IMR-90 (cell line): Measurements from ENCODE around the gene USH2A. TPM values are rescaled to one million over a fixed set of nuclear protein-coding genes. Genes with fewer than 3 reads are reported as not detected.

Experiments
- ATAC-seq: fragments of 200-7000 bp; cut with Tn5 transposase; 2 replicates; pipeline ENCODE4 v1.9.1; 2020; ENCODE audit warnings: low read depth, mild to moderate bottlenecking, moderate library complexity
- BruUV-seq: library from RNA; stranded (reverse); fragments of 400-500 nt; replicated peaks from 2 replicates; lab custom pipeline; 2021; lab: Mats Ljungman, UMichigan
- CTCF ChIA-PET: fragments of 300-600 bp; formaldehyde crosslinking; extraction: SDS; loops from one replicate; lab custom pipeline; 2021; ENCODE audit warnings: antibody characterized with exemption; lab: Yijun Ruan, JAX
- POLR2A ChIA-PET: fragments of 300-600 bp; sonication (Branson Sonifier 250); formaldehyde crosslinking; loops from one replicate; lab custom pipeline; 2022; ENCODE audit warnings: antibody characterized with exemption; ENCODE audit not compliant: unreplicated experiment; lab: Charles Lee
- DNase-seq: peaks from one replicate; pipeline ENCODE4 v3.0.0; 2013
- H2AFZ ChIP-seq: replicated peaks from 2 replicates; pipeline ENCODE3; 2013; ENCODE audit warnings: low read length, mild to moderate bottlenecking; ENCODE audit not compliant: poor library complexity
- H2AK5ac ChIP-seq: 2 replicates; pipeline ENCODE4 v1.6.1; 2013; ENCODE audit warnings: low read depth, low read length, inconsistent platforms
- H2AK9ac ChIP-seq: replicated peaks from 2 replicates; pipeline ENCODE3; 2013; ENCODE audit warnings: mild to moderate bottlenecking, low read depth, low read length, moderate library complexity; ENCODE audit not compliant: poor library complexity
- H2BK120ac ChIP-seq: 2 replicates; pipeline ENCODE4 v1.6.1; 2013; ENCODE audit warnings: low read depth, low read length, inconsistent platforms
- H2BK15ac ChIP-seq: 3 replicates; pipeline ENCODE4 v1.6.1; 2013; ENCODE audit warnings: low read depth, low read length, inconsistent platforms
- H2BK20ac ChIP-seq: 2 replicates; pipeline ENCODE4 v1.6.1; 2013; ENCODE audit warnings: low read depth, mild to moderate bottlenecking, inconsistent platforms, low read length, moderate library complexity
- H2BK5ac ChIP-seq: 2 replicates; pipeline ENCODE4 v1.6.1; 2013; ENCODE audit warnings: mild to moderate bottlenecking, low read depth, low read length, inconsistent platforms; ENCODE audit not compliant: poor library complexity, severe bottlenecking
- H3K14ac ChIP-seq: replicated peaks from 2 replicates; pipeline ENCODE4 v1.6.1; 2013; ENCODE audit warnings: low read depth, low read length, inconsistent platforms
- H3K18ac ChIP-seq: 2 replicates; pipeline ENCODE4 v1.6.1; 2013; ENCODE audit warnings: low read depth, low read length, control low read depth
- H3K23ac ChIP-seq: 2 replicates; pipeline ENCODE4 v1.6.1; 2013; ENCODE audit warnings: low read depth, low read length, inconsistent platforms
- H3K27ac ChIP-seq: 2 replicates; pipeline ENCODE4 v1.5.1; 2013; ENCODE audit warnings: mild to moderate bottlenecking, control low read depth, low read length; ENCODE audit not compliant: insufficient read depth
- H3K27me3 ChIP-seq: 2 replicates; pipeline ENCODE4 v1.6.1; 2013; ENCODE audit warnings: low read length; ENCODE audit not compliant: control insufficient read depth, insufficient read depth
- H3K36me3 ChIP-seq: 2 replicates; pipeline ENCODE4 v1.6.1; 2013; ENCODE audit warnings: low read length, mixed read lengths; ENCODE audit not compliant: control insufficient read depth, insufficient read depth
- H3K4ac ChIP-seq: 2 replicates; pipeline ENCODE4 v1.6.1; 2013; ENCODE audit warnings: low read depth, low read length, inconsistent platforms
- H3K4me1 ChIP-seq: 2 replicates; pipeline ENCODE4 v1.6.1; 2013; ENCODE audit warnings: low read length, mixed read lengths; ENCODE audit not compliant: control insufficient read depth, insufficient read depth
- H3K4me2 ChIP-seq: 2 replicates; pipeline ENCODE4 v1.6.1; 2013; ENCODE audit warnings: low read depth, mild to moderate bottlenecking, control low read depth, low read length, moderate library complexity
- H3K4me3 ChIP-seq: 2 replicates; pipeline ENCODE4 v1.5.1; 2013; ENCODE audit warnings: low read depth, mild to moderate bottlenecking, control low read depth, low read length, moderate library complexity; ENCODE audit not compliant: insufficient read depth
- H3K56ac ChIP-seq: 2 replicates; pipeline ENCODE4 v1.6.1; 2013; ENCODE audit warnings: low read length, inconsistent platforms; ENCODE audit not compliant: insufficient read depth; ENCODE audit errors: extremely low read depth
- H3K79me1 ChIP-seq, 2 experiments: 2 replicates each; pipeline ENCODE4 v1.6.1; 2013; ENCODE audit warnings: low read length in 2 of 2, inconsistent platforms in 1 of 2, low read depth in 1 of 2
- H3K9ac ChIP-seq: 2 replicates; pipeline ENCODE4 v1.6.1; 2013; ENCODE audit warnings: low read depth, low read length, control low read depth
- H3K9me1 ChIP-seq: 2 replicates; pipeline ENCODE4 v1.6.1; 2013; ENCODE audit warnings: low read length, inconsistent platforms; ENCODE audit not compliant: insufficient read depth
- H3K9me3 ChIP-seq: 2 replicates; pipeline ENCODE4 v1.6.1; 2013; ENCODE audit warnings: low read length; ENCODE audit not compliant: control insufficient read depth, insufficient read depth
- H4K20me1 ChIP-seq: 2 replicates; pipeline ENCODE4 v1.6.1; 2013; ENCODE audit warnings: low read length, inconsistent platforms; ENCODE audit not compliant: insufficient read depth
- H4K5ac ChIP-seq: 2 replicates; pipeline ENCODE4 v1.6.1; 2013; ENCODE audit warnings: mild to moderate bottlenecking, low read depth, low read length, control low read depth
- H4K8ac ChIP-seq, 2 experiments: 2 replicates each; pipeline ENCODE4 v1.6.1; 2013; ENCODE audit warnings: low read depth in 2 of 2, low read length in 2 of 2, control low read depth in 1 of 2, inconsistent platforms in 1 of 2
- H4K91ac ChIP-seq: 2 replicates; pipeline ENCODE4 v1.6.1; 2013; ENCODE audit warnings: low read depth, low read length, inconsistent platforms; ENCODE audit not compliant: insufficient read depth
- CHD1 ChIP-seq: IDR thresholded peaks from 2 replicates; pipeline ENCODE4 v1.6.1; 2012; ENCODE audit warnings: low read depth, low read length, improper control_type of control experiment
- NFE2L2 ChIP-seq: fragments of 150-350 bp; IDR thresholded peaks from 2 replicates; pipeline ENCODE4 v1.6.1; 2016; ENCODE audit warnings: low read depth, mild to moderate bottlenecking, low read length
- RCOR1 ChIP-seq: IDR thresholded peaks from 2 replicates; pipeline ENCODE4 v1.6.1; 2012; ENCODE audit warnings: mild to moderate bottlenecking, low read length, improper control_type of control experiment; ENCODE audit not compliant: insufficient replicate concordance
- RFX5 ChIP-seq: IDR thresholded peaks from 2 replicates; pipeline ENCODE4 v1.8.0; 2012; ENCODE audit warnings: low read depth, mild to moderate bottlenecking, low read length, moderate library complexity
- WGBS, 2 experiments: methylation state at CpG; one replicate each; pipeline versions ENCODE4 v1.1.5 to v1.1.7; 2013; ENCODE audit warnings: missing lambda C conversion rate in 2 of 2; ENCODE audit not compliant: insufficient read length in 1 of 2; ENCODE audit errors: extremely low coverage in 2 of 2; 5-methylcytosine and 5-hydroxymethylcytosine counted together
- dilution Hi-C: fragments of 300-500 bp; cut with HindIII; formaldehyde crosslinking; loops from one replicate; pipeline ENCODE4 v1.14.3; 2018; ENCODE audit warnings: low sequenced_read_pairs; ENCODE audit not compliant: unreplicated experiment
- in situ Hi-C: fragments of 300-500 bp; cut with MboI; formaldehyde crosslinking; loops from 3 replicates; pipeline ENCODE4 v1.14.3; 2019; ENCODE audit warnings: low sequenced_read_pairs, inconsistent platforms, mixed read lengths
- intact Hi-C: fragments of 100-400 bp; cut with micrococcal nuclease; formaldehyde crosslinking; loops from 2 replicates; pipeline ENCODE4 v1.10.0; 2022
- polyA plus RNA-seq, 3 experiments: library from polyadenylated mRNA; depleted of rRNA; stranded (reverse); fragments of >200 nt; gene quantifications; 2 replicates each; pipeline ENCODE4 v1.2.3, GENCODE V29; 2012; ENCODE audit warnings: low replicate concordance in 1 of 3
- total RNA-seq: library from RNA; depleted of rRNA; stranded (reverse); fragments of >200 nt; gene quantifications from 2 replicates; pipeline ENCODE4 v1.2.3, GENCODE V29; 2012
- TF ChIP-seq, protein P1 (sequence below): conservative IDR thresholded peaks from 2 replicates; pipeline ENCODE4 v1.5.1; 2012; ENCODE audit warnings: mild to moderate bottlenecking, low read depth, low read length, improper control_type of control experiment
- TF ChIP-seq, protein P2 (sequence below): fragments of 150-350 bp; IDR thresholded peaks from 2 replicates; pipeline ENCODE4 v1.6.1; 2017; ENCODE audit warnings: mild to moderate bottlenecking, antibody characterized with exemption, low read length, low read depth

USH2A gene
- total and polyA plus RNA-seq, 2 of the 4 experiments (the other 2 are of a cell fraction): under 0.01 to 0.02 TPM

- Histone ChIP-seq H2BK5ac (no peak overlapping the region), H3K4ac (peak overlapping the region; percentile 68), H4K8ac (0 out of 4 replicates have a peak overlapping the region, but pooled peaks of 1 of the 2 experiments have one; percentile 36), H3K4me2 (no peak overlapping the region), H4K5ac (no peak overlapping the region), H3K56ac (no peak overlapping the region), H4K91ac (no peak overlapping the region), H2AFZ (peak overlapping the region; percentile 51), H2BK20ac (0 out of 2 replicates have a peak overlapping the region, but pooled peaks have one; percentile 39), H3K27me3 (no peaks in the 10 kb centered on the region), H2AK9ac (no peak overlapping the region), H4K20me1 (no peaks in the 10 kb centered on the region), H3K79me1 (no peaks in the 10 kb centered on the region), H3K4me1 (peaks cover 6% of the 10 kb centered on the region), H3K9ac (no peak overlapping the region), H2BK120ac (no peak overlapping the region), H2AK5ac (no peak overlapping the region), H3K14ac (no peak overlapping the region), H3K9me1 (no peaks in the 10 kb centered on the region), H3K27ac (no peak overlapping the region), H3K4me3 (no peak overlapping the region), H3K23ac (no peak overlapping the region), H3K36me3 (no peaks in the 10 kb centered on the region), H3K18ac (no peak overlapping the region), H3K9me3 (no peaks in the 10 kb centered on the region), H2BK15ac (no peak overlapping the region)
- ChIA-PET CTCF (interaction anchor here (1.1 kb wide), 1 partner anchor 393 kb away, joined by 3 read pairs; no protein-coding TSS in a partner anchor), POLR2A (no interaction called here)
- no peak for TF ChIP-seq NFE2L2
- TF ChIP-seq, protein P1, sequence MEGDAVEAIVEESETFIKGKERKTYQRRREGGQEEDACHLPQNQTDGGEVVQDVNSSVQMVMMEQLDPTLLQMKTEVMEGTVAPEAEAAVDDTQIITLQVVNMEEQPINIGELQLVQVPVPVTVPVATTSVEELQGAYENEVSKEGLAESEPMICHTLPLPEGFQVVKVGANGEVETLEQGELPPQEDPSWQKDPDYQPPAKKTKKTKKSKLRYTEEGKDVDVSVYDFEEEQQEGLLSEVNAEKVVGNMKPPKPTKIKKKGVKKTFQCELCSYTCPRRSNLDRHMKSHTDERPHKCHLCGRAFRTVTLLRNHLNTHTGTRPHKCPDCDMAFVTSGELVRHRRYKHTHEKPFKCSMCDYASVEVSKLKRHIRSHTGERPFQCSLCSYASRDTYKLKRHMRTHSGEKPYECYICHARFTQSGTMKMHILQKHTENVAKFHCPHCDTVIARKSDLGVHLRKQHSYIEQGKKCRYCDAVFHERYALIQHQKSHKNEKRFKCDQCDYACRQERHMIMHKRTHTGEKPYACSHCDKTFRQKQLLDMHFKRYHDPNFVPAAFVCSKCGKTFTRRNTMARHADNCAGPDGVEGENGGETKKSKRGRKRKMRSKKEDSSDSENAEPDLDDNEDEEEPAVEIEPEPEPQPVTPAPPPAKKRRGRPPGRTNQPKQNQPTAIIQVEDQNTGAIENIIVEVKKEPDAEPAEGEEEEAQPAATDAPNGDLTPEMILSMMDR: no peak
- TF ChIP-seq RFX5: no peak
- TF ChIP-seq RCOR1: no peak
- TF ChIP-seq, protein P2, sequence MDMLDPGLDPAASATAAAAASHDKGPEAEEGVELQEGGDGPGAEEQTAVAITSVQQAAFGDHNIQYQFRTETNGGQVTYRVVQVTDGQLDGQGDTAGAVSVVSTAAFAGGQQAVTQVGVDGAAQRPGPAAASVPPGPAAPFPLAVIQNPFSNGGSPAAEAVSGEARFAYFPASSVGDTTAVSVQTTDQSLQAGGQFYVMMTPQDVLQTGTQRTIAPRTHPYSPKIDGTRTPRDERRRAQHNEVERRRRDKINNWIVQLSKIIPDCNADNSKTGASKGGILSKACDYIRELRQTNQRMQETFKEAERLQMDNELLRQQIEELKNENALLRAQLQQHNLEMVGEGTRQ: no peak
- TF ChIP-seq CHD1: no peak
- WGBS, 2 experiments: no CpG with 5 or more reads among the region's 3 CpGs
- intact Hi-C loops: no loop called here
- dilution Hi-C loops: no loop called here
- no TSS peak for BruUV-seq
- ATAC-seq (peak; percentile 82), DNase-seq (peak; percentile 34)
- in situ Hi-C loops: no loop called here
Measured at GRCh38 chr1:216075339-216075738, 347.9 kb downstream of the USH2A start.
